Liver (tissue), 9 donors: Measurements from ENCODE around the gene UQCRHL. TPM values are rescaled to one million over a fixed set of nuclear protein-coding genes. Genes with fewer than 3 reads are reported as not detected.

Experiments used
- DNase-seq: peaks from one replicate; pipeline ENCODE4 v3.0.0-alpha.2; 2017; ENCODE audit warnings: low spot score
- H3K27ac ChIP-seq, 2 donors: one replicate each; pipeline ENCODE4 v1.7.0; 2013; ENCODE audit warnings: inconsistent platforms in 2 of 2, low read length in 2 of 2, control low read depth in 1 of 2, low read depth in 1 of 2, mild to moderate bottlenecking in 1 of 2
- H3K27me3 ChIP-seq, 4 donors: one replicate each; pipeline versions ENCODE4 v1.6.1 to v1.7.0; 2013; ENCODE audit warnings: low read length in 3 of 4, inconsistent platforms in 1 of 4, mild to moderate bottlenecking in 1 of 4, moderate library complexity in 1 of 4; ENCODE audit not compliant: control insufficient read depth in 4 of 4, insufficient read depth in 4 of 4
- H3K36me3 ChIP-seq, 4 donors: one replicate each; pipeline versions ENCODE4 v1.6.1 to v1.7.0; 2013; ENCODE audit warnings: low read length in 3 of 4, mild to moderate bottlenecking in 3 of 4, low read depth in 1 of 4, moderate library complexity in 1 of 4; ENCODE audit not compliant: control insufficient read depth in 4 of 4, insufficient read depth in 3 of 4
- H3K4me1 ChIP-seq, 4 donors: one replicate each; pipeline versions ENCODE4 v1.6.1 to v1.7.0; 2013; ENCODE audit warnings: low read length in 3 of 4, mild to moderate bottlenecking in 3 of 4, moderate library complexity in 1 of 4; ENCODE audit not compliant: control insufficient read depth in 4 of 4, insufficient read depth in 4 of 4
- H3K4me3 ChIP-seq, 3 donors: one replicate each; pipeline versions ENCODE4 v1.6.1 to v1.7.0; 2013; ENCODE audit warnings: low read length in 3 of 3, control low read depth in 1 of 3, low read depth in 1 of 3, mild to moderate bottlenecking in 1 of 3
- H3K9ac ChIP-seq, 2 donors: one replicate each; pipeline ENCODE4 v1.7.0; 2013; ENCODE audit warnings: low read length in 2 of 2, mild to moderate bottlenecking in 2 of 2, moderate library complexity in 2 of 2, control low read depth in 1 of 2, low read depth in 1 of 2
- H3K9me3 ChIP-seq, 4 donors: one replicate each; pipeline versions ENCODE4 v1.6.1 to v1.7.0; 2013; ENCODE audit warnings: low read length in 3 of 4; ENCODE audit not compliant: control insufficient read depth in 4 of 4
- ATF3 ChIP-seq: IDR thresholded peaks from 2 replicates; pipeline ENCODE4 v1.6.1; 2016; ENCODE audit warnings: antibody characterized with exemption
- CTCF ChIP-seq: fragments of 150-350 bp; IDR thresholded peaks from 2 replicates; pipeline ENCODE4 v1.5.1; 2017; ENCODE audit warnings: improper control_type of control experiment, low read depth, low read length; ENCODE audit not compliant: missing input control
- FOXA1 ChIP-seq: IDR thresholded peaks from 2 replicates; pipeline ENCODE4 v1.6.1; 2016; ENCODE audit warnings: antibody characterized with exemption
- FOXA2 ChIP-seq: IDR thresholded peaks from 2 replicates; pipeline ENCODE4 v1.6.1; 2016; ENCODE audit warnings: antibody characterized with exemption
- GABPA ChIP-seq, 2 donors: IDR thresholded peaks in 1 of 2; conservative IDR thresholded peaks in 1 of 2; 2 replicates each; pipeline ENCODE4 v1.6.1; 2016; ENCODE audit warnings: antibody characterized with exemption in 2 of 2, mild to moderate bottlenecking in 1 of 2, moderate library complexity in 1 of 2
- HNF4A ChIP-seq, 2 donors: conservative IDR thresholded peaks; 2 replicates each; pipeline ENCODE4 v1.6.1; 2016; ENCODE audit warnings: antibody characterized with exemption in 2 of 2, mild to moderate bottlenecking in 2 of 2
- HNF4G ChIP-seq: IDR thresholded peaks from 2 replicates; pipeline ENCODE4 v1.6.1; 2016; ENCODE audit warnings: antibody characterized with exemption
- JUND ChIP-seq, 2 donors: IDR thresholded peaks; 2 replicates each; pipeline ENCODE4 v1.6.1; 2016; ENCODE audit warnings: antibody characterized with exemption in 2 of 2
- MAX ChIP-seq: IDR thresholded peaks from 2 replicates; pipeline ENCODE4 v1.6.1; 2016; ENCODE audit warnings: antibody characterized with exemption
- NR2F2 ChIP-seq: IDR thresholded peaks from 2 replicates; pipeline ENCODE4 v1.6.1; 2016; ENCODE audit warnings: antibody characterized with exemption
- REST ChIP-seq: IDR thresholded peaks from 2 replicates; pipeline ENCODE4 v1.6.1; 2016; ENCODE audit warnings: antibody characterized with exemption, mild to moderate bottlenecking
- RXRA ChIP-seq, 2 donors: IDR thresholded peaks; 2 replicates each; pipeline ENCODE4 v1.6.1; 2017 to 2018; ENCODE audit warnings: antibody characterized with exemption in 2 of 2, mild to moderate bottlenecking in 1 of 2
- SP1 ChIP-seq: IDR thresholded peaks from 2 replicates; pipeline ENCODE4 v1.6.1; 2018; ENCODE audit warnings: antibody characterized with exemption, mild to moderate bottlenecking
- WGBS: extraction: QIAGEN DNeasy Blood & Tissue Kit; methylation state at CpG from one replicate; pipeline ENCODE4 v1.1.7; 2013; 5-methylcytosine and 5-hydroxymethylcytosine counted together
- polyA plus RNA-seq, 2 donors: library from polyadenylated mRNA; stranded (reverse) in 1 of 2; unstranded in 1 of 2; fragments of 200-250 nt in 1 of 2; fragments of >200 nt in 1 of 2; fragmentation: Nextera tagmentation in 1 of 2; extraction: Ambion mirVana in 1 of 2; gene quantifications; one replicate each; pipeline versions ENCODE4 v1.2.1 to v1.2.3, GENCODE V29; 2013 to 2015
- total RNA-seq, 2 donors: library from RNA; depleted of rRNA; stranded (reverse); fragments of >200 nt; gene quantifications; one replicate each; pipeline ENCODE4 v1.2.3, GENCODE V29; 2014
- donor health status: healthy.
- donor health status: healthy.
- donor health status: healthy.
- donor health status: healthy.
- donor health status: healthy.

Gene UQCRHL
- total and polyA plus RNA-seq, 4 donors: 0.50 to 2.9 (median 1.4) TPM

GRCh38 chr1:15851210-15852035 lies 44.0 kb upstream of the UQCRHL start:
- Histone ChIP-seq H3K36me3 (no peaks in the 10 kb centered on the region), H3K4me3 (no peak overlapping the region), H3K27ac (peak overlapping the region; percentile 7 to 20), H3K9ac (peak overlapping the region in 1 of 2 donors; percentile 76), H3K4me1 (peaks cover 4 to 41% (median 23%) of the 10 kb centered on the region in 4 donors), H3K27me3 (no peaks in the 10 kb centered on the region), H3K9me3 (no peaks in the 10 kb centered on the region)
- no peak for TF ChIP-seq CTCF
- DNase-seq: no peak
- 75% methylated on average over 16 of the region's 16 CpGs for WGBS

- WGBS: 16% methylated on average over 2 of the region's 2 CpGs
- peak overlapping the region; percentile 66 to 76 for H3K9ac ChIP-seq
- no peak overlapping the region for H3K4me3 ChIP-seq
- TF ChIP-seq JUND (IDR thresholded peaks at IDR 0.05) (peak in 1 of 2 donors; percentile 25), FOXA2 (peak; percentile 54), CTCF (no peak), HNF4A (conservative IDR thresholded peaks at IDR 0.05) (peak; percentile 43 to 46), GABPA (IDR thresholded peaks at IDR 0.05 in 1 of 2, conservative IDR thresholded peaks at IDR 0.05 in 1 of 2) (no peak), REST (peak; percentile 45), MAX (no peak), RXRA (IDR thresholded peaks at IDR 0.05) (peak in 1 of 2 donors; percentile 25), HNF4G (no peak), ATF3 (no peak), NR2F2 (no peak), SP1 (peak; percentile 19), FOXA1 (peak; percentile 63)
- peak overlapping the region; percentile 98 for H3K27ac ChIP-seq
- no peak for DNase-seq
- H3K27me3 ChIP-seq: no peaks in the 10 kb centered on the region
- no peaks in the 10 kb centered on the region for H3K36me3 ChIP-seq
- peaks cover 7 to 46% (median 27%) of the 10 kb centered on the region in 4 donors for H3K4me1 ChIP-seq
- no peaks in the 10 kb centered on the region for H3K9me3 ChIP-seq
Observed at GRCh38 chr1:15850471-15851001, 43.1 kb upstream of the UQCRHL start.
